A172 (cell line): ENCODE measurements around the gene TUBA4B. TPM values are rescaled to one million over a fixed set of nuclear protein-coding genes. Genes with fewer than 3 reads are reported as not detected.

ENCODE experiments used
- DNase-seq: peaks from one replicate; pipeline ENCODE4 v3.0.0-alpha.2; 2015; ENCODE audit warnings: low spot score
- total RNA-seq: library from RNA; depleted of rRNA; stranded (reverse); fragments of >200 nt; shearing (Covaris generic); gene quantifications from 2 replicates; pipeline ENCODE4 v1.2.3, GENCODE V29; 2014; rRNA removed

The TUBA4B gene
- total RNA-seq, 1 experiment from 2014 or later = not detected

DNA sequence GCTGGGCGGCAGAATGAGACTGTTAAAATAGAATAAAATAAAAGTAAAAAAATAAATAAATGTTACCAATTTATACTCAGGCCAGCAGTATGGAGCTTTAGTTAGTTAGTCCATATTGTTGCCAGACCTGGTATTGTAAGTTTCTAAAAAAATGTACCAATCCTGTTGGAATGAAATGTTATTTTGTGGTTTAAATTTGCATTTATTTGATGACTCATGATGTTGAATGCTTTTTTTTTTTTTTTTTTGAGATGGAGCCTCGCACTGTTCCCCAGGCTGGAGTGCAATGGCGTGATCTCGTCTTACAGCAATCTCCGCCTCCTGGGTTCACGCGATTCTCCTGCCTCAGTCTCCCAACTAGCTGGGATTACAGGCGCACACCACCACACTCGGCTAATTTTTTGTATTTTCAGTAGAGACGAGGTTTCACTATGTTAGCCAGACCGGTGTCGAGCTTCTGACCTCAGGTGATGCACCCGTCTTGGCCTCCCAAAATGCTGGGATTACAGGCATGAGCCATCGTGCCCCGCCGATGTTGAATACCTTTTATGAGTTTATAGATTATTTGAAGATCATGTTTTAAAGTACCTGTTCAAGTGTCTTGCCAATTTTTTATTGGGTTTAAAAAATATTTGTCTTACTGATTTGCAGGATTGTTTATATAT lies 61.9 kb downstream of the TUBA4B start:
- peak; percentile 22 for DNase-seq

Other genes starting within 250 kb of the TUBA4B start
- 0.26 and 0.55 TPM in 2 replicates for gene CFAP65, start 211.7 kb upstream of the TUBA4B start, total RNA-seq
- gene IHH, start 192.3 kb upstream of the TUBA4B start, total RNA-seq = 0.03 TPM in 1 of 2 replicates, not detected in the other
- 20.9 and 22.2 TPM in 2 replicates for gene NHEJ1, start 92.4 kb upstream of the TUBA4B start, total RNA-seq
- 0.19 and 0.67 TPM in 2 replicates for gene SLC23A3, start 83.2 kb upstream of the TUBA4B start, total RNA-seq
- gene CNPPD1, start 76.3 kb upstream of the TUBA4B start, total RNA-seq = 36.7 and 43.8 TPM in 2 replicates
- 120 and 125 TPM in 2 replicates for gene RETREG2, start 75.0 kb upstream of the TUBA4B start, total RNA-seq
- gene ZFAND2B, start 46.5 kb upstream of the TUBA4B start, total RNA-seq = 44.1 and 57.6 TPM in 2 replicates
- 41.2 and 41.9 TPM in 2 replicates for gene ABCB6, start 34.3 kb upstream of the TUBA4B start, total RNA-seq
- 59.0 and 60.7 TPM in 2 replicates for gene ATG9A, start 23.6 kb upstream of the TUBA4B start, total RNA-seq
- 23.6 and 24.7 TPM in 2 replicates for gene ANKZF1, start 23.4 kb upstream of the TUBA4B start, total RNA-seq
- 9.6 and 12.1 TPM in 2 replicates for gene GLB1L, start 7.8 kb upstream of the TUBA4B start, total RNA-seq
- 16.3 and 23.1 TPM in 2 replicates for gene STK16, start 7.8 kb upstream of the TUBA4B start, total RNA-seq
- gene TUBA4A, start 675 bp downstream of the TUBA4B start, total RNA-seq = 106 and 115 TPM in 2 replicates
- 27.5 and 40.7 TPM in 2 replicates for gene DNAJB2, start 26.1 kb downstream of the TUBA4B start, total RNA-seq
- 19.3 and 31.5 TPM in 2 replicates for gene PTPRN, start 56.2 kb downstream of the TUBA4B start, total RNA-seq
- gene RESP18, start 79.5 kb downstream of the TUBA4B start, total RNA-seq = not detected in 2 replicates
- 81.7 and 91.5 TPM in 2 replicates for gene DNPEP, start 134.7 kb downstream of the TUBA4B start, total RNA-seq
- 30.0 and 34.5 TPM in 2 replicates for gene DES, start 165.1 kb downstream of the TUBA4B start, total RNA-seq
- 30.0 and 32.9 TPM in 2 replicates for gene SPEG, start 181.6 kb downstream of the TUBA4B start, total RNA-seq
- 52.5 and 54.7 TPM in 2 replicates for gene GMPPA, start 245.6 kb downstream of the TUBA4B start, total RNA-seq